ENCODE results near the gene ATF6.

Gene ATF6

GRCh38 chr1:161908264-161908663 lies 142.1 kb downstream of the ATF6 start:
- no peak for TF ChIP-seq CTCF (IDR thresholded peaks at IDR 0.05; ENCODE audit: control extremely low read depth, extremely low read depth, low read depth, missing control alignments)
- no peak for DNase-seq (ENCODE audit: extremely low spot score)
- ChIA-PET CTCF (no interaction called here), POLR2A (no interaction called here)

- DNase-seq (ENCODE audit: extremely low spot score), result no peak
- ChIA-PET CTCF (no interaction called here), POLR2A (no interaction called here)
- TF ChIP-seq CTCF (IDR thresholded peaks at IDR 0.05; ENCODE audit: control extremely low read depth, extremely low read depth, low read depth, missing control alignments), result no peak
These were observed 144.5 kb downstream of the ATF6 start for GRCh38 chr1:161910604-161911003.

GRCh38 chr1:161913482-161914140 lies 147.5 kb downstream of the ATF6 start:
- TF ChIP-seq CTCF (IDR thresholded peaks at IDR 0.05; ENCODE audit: control extremely low read depth, extremely low read depth, low read depth, missing control alignments), result no peak
- POLR2A ChIA-PET, result no interaction called here
- no peak for DNase-seq (ENCODE audit: extremely low spot score)
- CTCF ChIA-PET, result interaction anchor here (1.1 to 4.7 kb wide), 3 partner anchors 8 to 21 kb away, joined by 4 to 29 read pairs (median 5); no protein-coding TSS in a partner anchor

- ChIA-PET CTCF (interaction anchor here (0.7 to 4.7 kb wide), 4 partner anchors 9 to 123 kb away, joined by 3 to 29 read pairs (median 4); no protein-coding TSS in a partner anchor), POLR2A (no interaction called here)
- TF ChIP-seq CTCF (IDR thresholded peaks at IDR 0.05; ENCODE audit: control extremely low read depth, extremely low read depth, low read depth, missing control alignments), result no peak
- no peak for DNase-seq (ENCODE audit: extremely low spot score)
These were observed 148.5 kb downstream of the ATF6 start for GRCh38 chr1:161914595-161914994.

- peak; percentile 55 for DNase-seq (ENCODE audit: extremely low spot score)
- ChIA-PET CTCF (interaction anchor here (0.7 to 4.7 kb wide), 5 partner anchors 10 to 123 kb away, joined by 3 to 29 read pairs (median 3); no protein-coding TSS in a partner anchor), POLR2A (no interaction called here)
- no peak for TF ChIP-seq CTCF (IDR thresholded peaks at IDR 0.05; ENCODE audit: control extremely low read depth, extremely low read depth, low read depth, missing control alignments)
These were observed 149.0 kb downstream of the ATF6 start for GRCh38 chr1:161915051-161915503.

GRCh38 chr1:161915978-161916377 lies 149.9 kb downstream of the ATF6 start:
- DNase-seq (ENCODE audit: extremely low spot score), result no peak
- ChIA-PET POLR2A (no interaction called here), CTCF (interaction anchor here (1.4 to 4.7 kb wide), 3 partner anchors 9 to 123 kb away, joined by 3 to 29 read pairs (median 5); no protein-coding TSS in a partner anchor)
- TF ChIP-seq CTCF (IDR thresholded peaks at IDR 0.05; ENCODE audit: control extremely low read depth, extremely low read depth, low read depth, missing control alignments), result no peak
